Esophagus muscularis mucosa (tissue), 4 donors: Measurements from ENCODE around the gene INPP5A. TPM values are rescaled to one million over a fixed set of nuclear protein-coding genes. Genes with fewer than 3 reads are reported as not detected.

Experiments
- DNase-seq: peaks from one replicate; pipeline ENCODE4 v3.0.0-alpha.2; 2017; ENCODE audit errors: extremely low spot score
- H3K27ac ChIP-seq, 4 donors: fragments of 200-600 bp; sonication (generic); replicated peaks in 1 of 4; 1 replicate in 3 of 4; 2 replicates in 1 of 4; pipeline ENCODE4 v1.5.1; 2016 to 2019; ENCODE audit warnings: mild to moderate bottlenecking in 1 of 4
- H3K27me3 ChIP-seq, 4 donors: fragments of 200-600 bp; sonication (generic); one replicate each; pipeline versions ENCODE4 v1.5.1 to v1.6.0; 2016 to 2019
- H3K36me3 ChIP-seq, 4 donors: fragments of 200-600 bp; sonication (generic); one replicate each; pipeline ENCODE4 v1.5.1; 2016 to 2019
- H3K4me1 ChIP-seq, 4 donors: fragments of 200-600 bp; sonication (generic); one replicate each; pipeline ENCODE4 v1.5.1; 2016 to 2019
- H3K4me3 ChIP-seq, 4 donors: fragments of 200-600 bp; sonication (generic); 1 replicate in 2 of 4; 2 replicates in 2 of 4; pipeline ENCODE4 v1.5.1; 2016 to 2019; ENCODE audit warnings: mild to moderate bottlenecking in 4 of 4, moderate library complexity in 1 of 4
- H3K9me3 ChIP-seq, 4 donors: fragments of 200-600 bp; sonication (generic); 1 replicate in 3 of 4; 2 replicates in 1 of 4; pipeline ENCODE4 v1.5.1; 2016 to 2019
- EP300 ChIP-seq: sonication (generic); formaldehyde crosslinking; IDR thresholded peaks from one replicate; pipeline ENCODE4 v1.6.1; 2017; ENCODE audit warnings: antibody characterized with exemption
- POLR2A ChIP-seq: fragments of 450-650 bp; IDR thresholded peaks from one replicate; pipeline ENCODE4 v1.6.1; 2017; ENCODE audit warnings: antibody characterized with exemption, moderate library complexity, mild to moderate bottlenecking, low read depth
- POLR2AphosphoS5 ChIP-seq, 2 donors: sonication (generic); formaldehyde crosslinking; IDR thresholded peaks; one replicate each; pipeline ENCODE4 v1.6.1; 2017; ENCODE audit warnings: antibody characterized with exemption in 2 of 2
- WGBS: methylation state at CpG from one replicate; pipeline ENCODE4 v1.1.5; 2018; 5-methylcytosine and 5-hydroxymethylcytosine counted together
- intact Hi-C: fragments of 100-400 bp; cut with DNase I; formaldehyde crosslinking; loops from one replicate; pipeline ENCODE4 v1.15.1; 2023
- total RNA-seq, 4 donors: library from RNA; depleted of rRNA; stranded (reverse); fragments of >200 nt; gene quantifications; one replicate each; pipeline versions ENCODE4 v1.1.0 to v1.2.1, GENCODE V29; 2016
- TF ChIP-seq, protein P1 (sequence below), 3 experiments: fragments of 200-600 bp in 2 of 3; fragments of 450-650 bp in 1 of 3; sonication (generic) in 2 of 3; IDR thresholded peaks; one replicate each; pipeline ENCODE4 v1.5.1; 2017 to 2019; ENCODE audit warnings: antibody characterized with exemption in 3 of 3, mild to moderate bottlenecking in 2 of 3, moderate library complexity in 1 of 3

Gene INPP5A
- total RNA-seq, 4 donors from 2014 or later, result 234 to 301 (median 245) TPM

GRCh38 chr10:132709471-132709951, 171.9 kb downstream of the INPP5A start:
- WGBS, result 88% methylated on average over 6 of the region's 13 CpGs
- Histone ChIP-seq H3K27me3 (no peaks in the 10 kb centered on the region), H3K4me3 (no peak overlapping the region), H3K4me1 (peaks cover 0 to 9% (median 6%) of the 10 kb centered on the region in 4 donors), H3K27ac (no peak overlapping the region), H3K36me3 (peaks cover 29 to 91% (median 72%) of the 10 kb centered on the region in 4 donors), H3K9me3 (peaks cover 0 to 17% (median 9%) of the 10 kb centered on the region in 4 donors)
- intact Hi-C loops, result no loop called here
- no peak for DNase-seq
- TF ChIP-seq POLR2AphosphoS5 (IDR thresholded peaks at IDR 0.05), result no peak
- TF ChIP-seq EP300, result no peak
- TF ChIP-seq POLR2A, result no peak
- TF ChIP-seq, protein P1, sequence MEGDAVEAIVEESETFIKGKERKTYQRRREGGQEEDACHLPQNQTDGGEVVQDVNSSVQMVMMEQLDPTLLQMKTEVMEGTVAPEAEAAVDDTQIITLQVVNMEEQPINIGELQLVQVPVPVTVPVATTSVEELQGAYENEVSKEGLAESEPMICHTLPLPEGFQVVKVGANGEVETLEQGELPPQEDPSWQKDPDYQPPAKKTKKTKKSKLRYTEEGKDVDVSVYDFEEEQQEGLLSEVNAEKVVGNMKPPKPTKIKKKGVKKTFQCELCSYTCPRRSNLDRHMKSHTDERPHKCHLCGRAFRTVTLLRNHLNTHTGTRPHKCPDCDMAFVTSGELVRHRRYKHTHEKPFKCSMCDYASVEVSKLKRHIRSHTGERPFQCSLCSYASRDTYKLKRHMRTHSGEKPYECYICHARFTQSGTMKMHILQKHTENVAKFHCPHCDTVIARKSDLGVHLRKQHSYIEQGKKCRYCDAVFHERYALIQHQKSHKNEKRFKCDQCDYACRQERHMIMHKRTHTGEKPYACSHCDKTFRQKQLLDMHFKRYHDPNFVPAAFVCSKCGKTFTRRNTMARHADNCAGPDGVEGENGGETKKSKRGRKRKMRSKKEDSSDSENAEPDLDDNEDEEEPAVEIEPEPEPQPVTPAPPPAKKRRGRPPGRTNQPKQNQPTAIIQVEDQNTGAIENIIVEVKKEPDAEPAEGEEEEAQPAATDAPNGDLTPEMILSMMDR (IDR thresholded peaks at IDR 0.05), result no peak

- no peak for DNase-seq
- 91% methylated on average over 22 of the region's 22 CpGs for WGBS
- Histone ChIP-seq H3K9me3 (peaks cover 0 to 16% (median 9%) of the 10 kb centered on the region in 4 donors), H3K27me3 (no peaks in the 10 kb centered on the region), H3K4me3 (no peak overlapping the region), H3K36me3 (peaks cover 29 to 96% (median 72%) of the 10 kb centered on the region in 4 donors), H3K27ac (no peak overlapping the region), H3K4me1 (peaks cover 0 to 9% (median 6%) of the 10 kb centered on the region in 4 donors)
- intact Hi-C loops, result no loop called here
- TF ChIP-seq EP300, result no peak
- TF ChIP-seq POLR2AphosphoS5 (IDR thresholded peaks at IDR 0.05), result no peak
- no peak for TF ChIP-seq POLR2A
- TF ChIP-seq, protein P1 (IDR thresholded peaks at IDR 0.05), result no peak
Measured at GRCh38 chr10:132710036-132710686, 172.6 kb downstream of the INPP5A start.

DNA sequence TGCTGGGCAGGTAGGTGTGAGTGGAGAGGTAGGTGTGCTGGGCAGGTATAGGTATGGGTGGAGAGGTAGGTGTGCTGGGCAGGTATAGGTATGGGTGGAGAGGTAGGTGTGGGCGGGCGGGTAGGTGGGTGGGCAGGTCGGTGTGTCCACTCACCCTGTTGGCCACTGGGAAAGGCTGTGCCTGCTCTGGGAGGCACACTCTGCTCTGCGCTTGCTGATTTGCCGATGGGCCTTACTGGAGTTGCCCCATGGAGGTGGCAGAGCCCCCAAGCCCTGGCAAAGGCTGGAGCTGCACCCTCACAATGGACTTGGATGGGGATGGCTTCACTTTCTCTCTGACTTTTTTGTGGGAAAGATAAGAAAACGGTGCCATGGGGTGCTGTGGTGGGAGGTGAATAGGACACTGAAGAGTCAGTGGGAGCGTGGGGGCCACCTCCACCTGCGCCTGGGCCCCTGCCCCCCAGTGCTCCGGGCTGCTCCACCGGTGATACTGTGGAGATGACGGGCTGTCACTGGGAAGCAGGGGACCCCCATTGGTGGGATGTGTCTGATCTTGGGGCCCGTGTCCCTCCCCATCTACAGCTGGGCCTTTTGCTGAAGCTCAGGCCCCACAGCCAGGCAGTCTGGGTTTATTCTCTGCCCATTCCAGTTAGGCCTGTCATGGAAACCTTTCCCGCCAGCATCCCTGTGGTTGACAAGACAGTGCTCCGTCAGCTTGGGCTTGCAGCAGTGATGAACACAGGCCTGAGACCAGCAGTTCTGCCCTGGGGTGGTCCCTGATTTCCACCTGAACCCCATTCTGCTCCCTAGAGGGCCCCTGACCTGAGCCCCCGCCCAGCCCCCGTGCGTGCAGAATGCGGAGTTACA, 173.4 kb downstream of the INPP5A start:
- intact Hi-C loops, result no loop called here
- no peaks in the 10 kb centered on the region for H3K27me3 ChIP-seq
- DNase-seq, result no peak
- no peak overlapping the region for H3K27ac ChIP-seq
- H3K36me3 ChIP-seq, result peaks cover 29 to 96% (median 69%) of the 10 kb centered on the region in 4 donors
- TF ChIP-seq POLR2AphosphoS5 (IDR thresholded peaks at IDR 0.05), result no peak
- TF ChIP-seq POLR2A, result no peak
- TF ChIP-seq, protein P1 (IDR thresholded peaks at IDR 0.05), result no peak
- no peak for TF ChIP-seq EP300
- peaks cover 0 to 7% (median 2%) of the 10 kb centered on the region in 4 donors for H3K9me3 ChIP-seq
- no peak overlapping the region for H3K4me3 ChIP-seq
- 89% methylated on average over 15 of the region's 18 CpGs for WGBS
- H3K4me1 ChIP-seq, result peaks cover 0 to 9% (median 6%) of the 10 kb centered on the region in 4 donors

- peaks cover 0 to under 1% (median 0%) of the 10 kb centered on the region in 4 donors for H3K9me3 ChIP-seq
- WGBS, result 94% methylated on average over 12 of the region's 13 CpGs
- peaks cover 29 to 97% (median 73%) of the 10 kb centered on the region in 4 donors for H3K36me3 ChIP-seq
- intact Hi-C loops, result no loop called here
- no peak for TF ChIP-seq POLR2A
- H3K4me3 ChIP-seq, result no peak overlapping the region
- H3K27ac ChIP-seq, result no peak overlapping the region
- peaks cover 0 to 9% (median 6%) of the 10 kb centered on the region in 4 donors for H3K4me1 ChIP-seq
- DNase-seq, result no peak
- no peaks in the 10 kb centered on the region for H3K27me3 ChIP-seq
Measured at GRCh38 chr10:132711613-132712121, 174.1 kb downstream of the INPP5A start.

GRCh38 chr10:132712291-132712690, 174.7 kb downstream of the INPP5A start:
- Histone ChIP-seq H3K36me3 (peaks cover 32 to 97% (median 74%) of the 10 kb centered on the region in 4 donors), H3K4me1 (peaks cover 0 to 9% (median 6%) of the 10 kb centered on the region in 4 donors), H3K4me3 (no peak overlapping the region), H3K27me3 (no peaks in the 10 kb centered on the region), H3K27ac (no peak overlapping the region), H3K9me3 (no peaks in the 10 kb centered on the region)
- intact Hi-C loops, result no loop called here
- WGBS, result 94% methylated on average over 10 of the region's 10 CpGs
- TF ChIP-seq EP300 (no peak), POLR2A (no peak), POLR2AphosphoS5 (IDR thresholded peaks at IDR 0.05) (no peak)
- TF ChIP-seq, protein P1 (IDR thresholded peaks at IDR 0.05), result no peak
- no peak for DNase-seq
